GM19397 (cell line): ENCODE data around the gene SLC44A1.

Source experiments
- ATAC-seq: cut with Tn5 transposase; IDR thresholded peaks from one replicate; pipeline ENCODE4 v1.9.1; 2021; ENCODE audit warnings: mild to moderate bottlenecking, moderate library complexity; ENCODE audit not compliant: unreplicated experiment

The SLC44A1 gene

DNA sequence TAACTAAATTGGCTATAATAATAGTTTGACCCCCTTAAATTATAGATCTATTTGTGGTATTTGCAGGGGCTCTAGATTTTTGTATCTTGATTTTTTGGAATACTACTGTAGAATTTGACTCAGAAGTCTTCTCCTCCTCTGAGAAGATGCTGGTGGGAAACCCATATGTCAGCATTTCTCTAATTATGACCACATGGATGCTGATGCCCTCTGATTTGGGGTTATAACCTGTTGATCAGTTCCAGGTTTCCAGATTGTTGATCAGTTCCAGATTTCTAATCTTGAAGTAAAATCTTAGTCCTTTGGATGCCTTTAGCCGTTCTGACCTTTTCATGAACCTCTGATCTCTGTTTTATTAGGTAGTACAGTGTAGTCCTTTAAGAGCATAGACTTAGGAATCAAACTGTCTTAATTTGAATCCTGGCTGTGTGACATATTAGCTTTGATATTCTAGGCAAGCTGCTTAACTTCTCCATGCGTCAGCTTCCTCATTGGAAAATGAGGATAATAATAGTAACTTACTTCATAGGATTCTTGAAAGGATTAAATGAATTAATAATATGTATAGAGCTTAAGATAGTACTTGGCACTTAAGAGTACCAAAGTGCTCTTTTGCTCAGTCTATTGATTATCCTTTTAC, 211.5 kb downstream of the SLC44A1 start:
- no peak for ATAC-seq

DNA sequence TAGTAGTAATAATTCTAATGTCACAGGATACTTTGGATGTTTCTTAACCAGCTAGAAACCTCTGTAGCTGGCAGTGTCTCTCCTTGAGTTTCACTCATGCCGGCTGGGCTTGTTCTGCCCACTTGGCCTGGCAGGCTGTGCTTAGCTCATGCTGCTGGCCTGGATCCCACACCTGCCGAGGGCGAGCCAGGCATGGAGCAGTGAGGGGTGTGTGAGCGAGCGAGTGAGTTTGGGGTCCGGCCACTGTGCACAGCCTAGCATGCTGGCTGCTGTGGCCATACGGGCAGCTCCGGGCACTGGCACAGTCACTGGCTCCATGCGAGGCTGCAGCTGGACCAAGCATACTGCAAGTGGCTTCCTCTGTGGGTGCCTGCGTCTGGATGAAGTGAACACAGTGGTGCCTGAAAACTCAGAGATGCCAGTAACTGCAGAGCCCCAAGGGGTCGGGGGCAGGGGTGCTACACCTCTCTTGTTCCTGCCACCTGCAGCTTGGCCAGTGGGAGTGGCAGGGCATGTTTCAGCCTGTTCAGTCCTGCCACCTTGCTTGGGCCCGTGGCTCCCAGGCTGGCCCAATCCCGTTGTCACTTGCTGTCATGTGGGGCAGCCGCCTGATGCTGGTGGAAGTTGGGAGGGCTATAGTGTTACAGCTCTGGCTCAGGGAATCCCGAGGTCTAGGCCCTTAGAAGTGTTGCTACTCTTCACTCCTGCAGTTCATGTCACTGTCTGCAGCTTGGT, 213.3 kb downstream of the SLC44A1 start:
- ATAC-seq = no peak

GRCh38 chr9:105458404-105458803, 214.0 kb downstream of the SLC44A1 start:
- no peak for ATAC-seq

DNA sequence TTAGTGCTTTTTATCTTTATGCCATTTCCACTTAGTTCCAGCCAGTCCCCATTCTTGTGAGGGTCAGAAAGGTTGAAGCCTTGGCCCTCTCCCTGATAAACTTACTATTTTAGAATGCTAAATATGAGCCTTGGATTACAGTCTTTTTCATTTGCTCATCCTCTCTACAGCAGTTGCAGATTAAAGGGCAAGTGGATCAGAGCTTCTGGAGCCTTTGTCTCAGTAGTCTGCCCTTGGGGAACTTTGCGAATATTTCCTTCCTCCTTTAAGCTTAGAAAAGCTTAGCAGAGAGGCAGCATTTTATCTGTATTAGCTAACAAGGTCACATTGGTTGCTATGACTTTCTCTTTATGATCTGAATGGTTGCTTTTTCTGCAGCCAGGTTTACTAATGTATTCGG, 214.9 kb downstream of the SLC44A1 start:
- no peak for ATAC-seq

DNA sequence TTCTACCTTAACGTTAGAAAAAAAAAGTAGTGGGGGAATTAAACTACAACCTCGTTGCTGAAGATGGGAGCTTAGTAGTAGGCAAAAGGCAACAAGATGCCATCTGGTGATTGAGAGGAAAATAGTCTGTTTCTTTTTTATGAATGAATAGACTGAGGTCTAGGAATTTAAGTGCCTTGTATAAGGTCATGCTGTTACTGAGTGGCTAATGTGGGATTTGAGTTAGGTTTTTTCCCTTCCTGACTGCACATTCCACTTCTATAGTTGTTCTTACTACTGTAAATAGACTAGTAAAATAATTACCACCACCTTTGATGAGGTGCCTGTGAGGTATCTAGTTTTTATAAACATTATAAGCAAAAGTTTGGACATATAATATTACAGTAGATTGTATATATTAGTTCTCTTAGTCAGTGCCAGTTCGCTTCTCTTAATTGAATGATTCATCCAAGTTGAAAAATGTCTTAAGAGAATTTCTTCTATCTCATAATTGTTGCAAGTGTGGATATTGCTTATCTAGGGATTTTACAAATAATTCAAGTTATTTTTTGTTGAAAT, 222.5 kb downstream of the SLC44A1 start:
- no peak for ATAC-seq

GRCh38 chr9:105468875-105469274, 224.4 kb downstream of the SLC44A1 start:
- no peak for ATAC-seq

DNA sequence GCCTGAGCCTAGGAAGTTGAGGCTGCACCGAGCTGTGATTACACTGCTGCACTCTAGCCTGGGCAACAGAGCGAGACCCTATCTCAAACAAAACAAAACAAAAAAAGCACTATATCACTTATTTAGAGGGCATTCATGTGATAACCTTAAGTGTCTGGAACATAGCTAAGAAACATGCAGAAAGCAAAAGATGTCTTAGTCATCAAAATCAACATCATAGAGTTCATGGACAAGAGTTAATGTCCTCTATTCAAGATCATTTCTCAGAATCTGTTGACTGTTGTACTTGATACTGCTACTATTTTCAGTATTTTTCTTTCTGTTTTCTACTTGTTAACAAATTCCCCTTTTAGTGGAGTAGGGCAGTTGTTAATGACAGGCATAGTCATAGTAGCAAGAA, 228.8 kb downstream of the SLC44A1 start:
- ATAC-seq = no peak

DNA sequence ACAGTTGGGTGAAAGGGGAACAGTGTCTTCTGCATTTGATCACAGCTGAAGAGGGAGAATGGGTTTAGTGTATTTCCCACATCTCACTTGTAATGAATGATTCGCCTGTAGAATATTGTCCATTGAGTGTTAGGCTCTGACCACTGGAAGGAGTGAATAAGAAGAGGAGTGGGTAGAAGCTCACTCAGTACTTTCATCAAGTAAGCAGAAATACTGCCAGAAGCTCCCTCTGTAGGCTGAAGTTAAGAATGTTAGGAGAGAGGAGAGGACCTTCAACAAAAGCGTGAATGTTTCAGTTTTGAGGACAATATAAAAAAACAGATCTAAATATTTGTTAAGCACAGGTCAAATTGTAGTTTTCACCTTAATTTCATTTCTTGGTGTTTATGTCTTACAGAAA, 230.9 kb downstream of the SLC44A1 start:
- ATAC-seq = no peak

DNA sequence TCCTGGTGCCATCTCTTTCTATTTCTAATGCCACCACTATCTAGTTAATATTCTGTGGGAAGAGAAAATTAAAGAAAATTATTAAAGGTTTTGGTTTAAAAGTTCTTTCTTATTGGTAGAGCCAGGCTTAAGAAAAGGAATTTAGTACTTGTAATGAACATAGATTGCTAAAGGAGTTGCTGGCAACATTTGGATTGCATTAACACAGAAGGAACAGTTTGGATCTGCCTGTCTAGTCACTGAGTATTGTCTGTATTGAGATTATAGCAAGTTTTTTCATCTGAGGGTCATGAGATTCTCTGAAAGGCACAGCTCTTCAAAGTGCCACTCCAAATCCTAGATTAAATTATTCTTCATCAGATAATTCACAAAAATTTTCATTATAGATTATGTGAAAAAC, 235.4 kb downstream of the SLC44A1 start:
- no peak for ATAC-seq

DNA sequence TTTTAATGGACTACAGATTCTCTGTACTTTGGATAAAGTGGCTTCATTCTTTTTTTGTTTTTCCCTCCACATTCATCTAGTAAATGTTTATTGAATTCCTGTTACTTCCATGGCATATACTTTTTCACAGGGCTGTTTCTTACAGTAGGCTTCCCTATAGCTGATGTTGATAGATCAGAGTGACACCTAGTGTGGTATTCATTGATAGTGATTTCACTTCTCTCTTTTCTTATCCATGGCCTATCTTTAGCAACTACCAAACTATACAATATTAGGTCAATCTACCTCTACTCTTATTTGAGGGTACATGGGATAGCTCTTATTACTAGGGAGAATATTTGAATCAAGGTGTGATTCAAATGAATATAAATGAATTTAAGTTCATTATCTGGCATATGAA, 239.2 kb downstream of the SLC44A1 start:
- ATAC-seq = no peak

GRCh38 chr9:105484226-105484625, 239.8 kb downstream of the SLC44A1 start:
- ATAC-seq = no peak

- no peak for ATAC-seq
These were observed 240.7 kb downstream of the SLC44A1 start for GRCh38 chr9:105485131-105485530.
